Adipocyte (in vitro differentiated cells): ENCODE data around the gene TOMM5.

ENCODE experiments used
- DNase-seq: peaks from one replicate; pipeline ENCODE4 v3.0.0-alpha.2; 2015; ENCODE audit warnings: low read depth
- H3K27me3 ChIP-seq: replicated peaks from 2 replicates; pipeline ENCODE4 v1.7.0; 2013; ENCODE audit warnings: mild to moderate bottlenecking, low read length, moderate library complexity; ENCODE audit not compliant: control insufficient read depth, insufficient read depth
- H3K36me3 ChIP-seq: 2 replicates; pipeline ENCODE4 v1.7.0; 2013; ENCODE audit warnings: low read length, mild to moderate bottlenecking, moderate library complexity; ENCODE audit not compliant: control insufficient read depth, insufficient read depth, severe bottlenecking
- H3K4me1 ChIP-seq: 2 replicates; pipeline ENCODE4 v1.7.0; 2013; ENCODE audit warnings: mild to moderate bottlenecking, low read length, moderate library complexity; ENCODE audit not compliant: control insufficient read depth, insufficient read depth
- H3K4me3 ChIP-seq: 2 replicates; pipeline ENCODE4 v1.7.0; 2013; ENCODE audit warnings: mild to moderate bottlenecking, low read length, moderate library complexity
- H3K9ac ChIP-seq: 2 replicates; pipeline ENCODE4 v1.7.0; 2013; ENCODE audit warnings: mild to moderate bottlenecking, low read length, moderate library complexity
- H3K9me3 ChIP-seq: 2 replicates; pipeline ENCODE4 v1.7.0; 2013; ENCODE audit warnings: mild to moderate bottlenecking, low read length, moderate library complexity; ENCODE audit not compliant: control insufficient read depth

Gene TOMM5

DNA sequence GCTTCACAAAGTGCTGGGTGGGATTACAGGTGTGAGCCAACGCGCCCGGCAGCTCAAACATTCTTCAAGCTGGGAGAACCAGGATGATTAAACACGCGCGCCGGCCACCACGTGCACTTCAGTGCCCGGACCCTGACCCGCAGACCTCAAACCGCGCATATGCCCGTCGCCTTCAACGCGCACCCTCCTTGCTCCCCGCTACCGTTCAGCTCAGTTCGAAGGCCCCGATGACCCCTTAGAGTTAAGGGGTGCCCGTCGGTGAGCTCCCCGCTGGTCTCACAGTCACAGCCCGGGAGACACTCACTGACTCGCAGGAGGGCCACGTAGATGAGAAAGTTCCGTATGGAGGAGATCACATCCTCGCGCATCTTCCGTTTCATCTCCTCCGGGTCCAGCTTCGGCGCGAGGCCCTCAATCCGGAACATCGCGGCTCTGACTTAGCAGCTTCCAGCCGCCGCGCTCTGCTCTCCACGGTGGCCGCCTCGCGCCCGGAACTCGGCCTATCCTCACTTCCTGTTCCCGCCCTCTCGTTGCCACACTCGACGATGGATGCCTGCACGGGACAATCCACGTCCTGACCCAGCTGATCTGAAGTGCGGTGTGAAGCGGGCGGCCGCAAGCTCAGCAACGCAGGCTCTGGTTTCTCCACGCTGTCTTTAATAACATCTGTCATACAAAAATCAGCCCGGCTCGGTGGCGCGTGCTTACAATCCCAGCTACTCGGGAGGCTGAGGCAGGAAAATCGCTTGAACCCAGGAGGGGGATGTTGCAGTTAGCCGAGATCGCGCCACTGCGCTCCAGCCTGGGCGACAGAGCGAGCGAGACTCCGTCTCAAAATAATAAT is at the start of gene TOMM5:
TSS of gene TOMM5 (minus strand) at position 490 of the 844 bp plus-strand sequence. CDS start at position 425, 65 bp downstream.
- peaks cover 19% of the 10 kb centered on the region for H3K36me3 ChIP-seq
- H3K27me3 ChIP-seq: no peaks in the 10 kb centered on the region
- no peaks in the 10 kb centered on the region for H3K9me3 ChIP-seq
- peak within 1 kb of the TSS; percentile 97 for H3K9ac ChIP-seq
- peaks cover 36% of the 10 kb centered on the region for H3K4me1 ChIP-seq
- H3K4me3 ChIP-seq: peak within 1 kb of the TSS; percentile 97
- DNase-seq: peak; percentile 96

DNA sequence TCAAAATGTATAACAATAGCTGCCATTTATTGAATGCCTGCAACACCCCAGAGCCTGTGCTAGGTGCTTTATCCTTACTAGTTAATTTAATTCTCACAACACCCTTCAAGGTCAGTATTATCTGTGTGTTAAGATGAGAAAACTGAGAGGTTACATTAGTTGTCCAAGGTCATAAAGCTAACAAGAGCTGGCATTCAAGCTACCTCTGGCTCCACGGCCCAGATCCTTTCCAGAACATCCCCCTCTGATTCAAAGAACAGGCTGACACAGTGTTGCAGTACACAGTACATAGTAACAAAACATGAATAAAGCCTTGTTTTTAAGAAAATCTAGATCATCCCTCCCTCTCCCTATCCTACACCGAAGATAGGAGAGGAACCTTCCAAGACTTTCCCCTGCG is 48.9 kb upstream of the TOMM5 start:
- no peak for DNase-seq
- H3K9ac ChIP-seq: no peak overlapping the region

DNA sequence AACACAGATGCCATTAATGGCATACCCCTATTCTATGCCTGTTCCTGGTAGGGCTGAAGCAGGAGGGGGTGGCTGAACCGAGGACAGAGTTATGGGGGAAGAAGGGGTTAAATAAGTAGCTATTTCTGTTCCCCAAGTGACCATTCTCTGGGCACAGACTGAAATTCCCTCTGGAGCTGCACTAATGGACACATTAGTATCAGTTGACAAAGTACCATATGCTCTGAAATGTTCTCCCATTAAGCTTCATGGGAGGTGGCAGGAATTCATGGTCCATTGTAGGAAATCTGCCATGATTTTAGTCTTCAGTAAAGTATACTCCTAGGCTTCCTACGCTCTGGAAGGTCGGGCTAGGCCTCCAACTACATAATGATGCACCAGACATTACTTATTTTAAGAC is 47.8 kb upstream of the TOMM5 start:
- no peak overlapping the region for H3K9ac ChIP-seq
- H3K4me3 ChIP-seq: no peak overlapping the region
- H3K36me3 ChIP-seq: no peaks in the 10 kb centered on the region
- DNase-seq: no peak
- H3K27me3 ChIP-seq: no peaks in the 10 kb centered on the region
- H3K9me3 ChIP-seq: peaks cover 10% of the 10 kb centered on the region
- no peaks in the 10 kb centered on the region for H3K4me1 ChIP-seq

More for the DNA sequence above, 48.9 kb upstream of the TOMM5 start:
- no peak overlapping the region for H3K4me3 ChIP-seq
- no peaks in the 10 kb centered on the region for H3K36me3 ChIP-seq
- H3K4me1 ChIP-seq: no peaks in the 10 kb centered on the region
- peaks cover 10% of the 10 kb centered on the region for H3K9me3 ChIP-seq
- H3K27me3 ChIP-seq: no peaks in the 10 kb centered on the region

DNA sequence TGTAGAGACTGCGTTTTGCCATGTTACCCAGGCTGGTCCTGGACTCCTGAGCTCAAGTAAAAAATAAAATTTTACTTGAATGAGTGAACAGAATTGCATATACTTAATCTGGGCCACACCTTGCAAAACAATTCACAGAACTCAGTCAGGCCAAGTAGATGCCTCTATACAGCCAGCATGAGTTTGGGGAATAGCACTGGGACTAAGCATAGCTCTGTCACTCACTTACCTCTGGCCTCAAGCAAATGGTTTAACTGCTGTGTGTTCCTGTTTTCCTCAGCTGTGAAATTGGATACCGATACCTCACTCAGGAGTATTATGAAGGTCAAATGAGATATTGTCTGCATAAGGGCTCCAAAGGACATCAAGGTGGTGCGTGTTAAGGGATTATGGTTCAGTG is 47.4 kb upstream of the TOMM5 start:
- no peak overlapping the region for H3K4me3 ChIP-seq
- H3K4me1 ChIP-seq: no peaks in the 10 kb centered on the region
- no peak overlapping the region for H3K9ac ChIP-seq
- no peaks in the 10 kb centered on the region for H3K36me3 ChIP-seq
- H3K27me3 ChIP-seq: no peaks in the 10 kb centered on the region
- H3K9me3 ChIP-seq: peaks cover 10% of the 10 kb centered on the region
- DNase-seq: no peak

DNA sequence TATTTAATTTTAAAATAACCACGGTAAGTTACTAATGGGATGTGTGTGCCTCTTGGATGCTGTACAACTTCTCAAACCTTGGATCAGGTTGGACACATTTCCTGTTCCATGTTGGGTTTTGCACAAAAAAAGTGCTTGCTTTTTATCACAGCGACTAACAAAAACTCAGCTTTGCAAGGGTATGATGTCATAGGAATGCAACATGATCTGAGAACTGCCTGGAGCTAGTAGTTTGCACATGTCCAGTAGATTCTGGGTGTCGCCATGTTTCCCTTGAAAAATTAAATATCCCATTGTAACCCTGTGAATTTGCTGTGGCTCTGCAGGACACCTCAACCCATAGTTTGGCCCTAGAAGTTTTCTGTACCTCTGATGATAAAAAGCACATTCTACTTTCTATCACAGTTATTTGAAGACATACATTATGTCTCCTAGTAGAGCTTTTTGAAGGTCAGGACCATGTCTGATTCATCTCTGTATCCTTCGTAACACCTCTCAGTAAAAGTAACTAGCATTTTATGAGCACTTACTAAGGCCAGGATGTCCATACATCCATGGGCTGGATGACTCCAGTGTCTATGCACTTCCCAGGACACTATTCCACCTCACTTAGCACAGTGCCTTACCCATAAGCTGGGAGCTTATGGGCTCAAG is 46.8 kb upstream of the TOMM5 start:
- peaks cover 10% of the 10 kb centered on the region for H3K9me3 ChIP-seq
- no peaks in the 10 kb centered on the region for H3K36me3 ChIP-seq
- no peak overlapping the region for H3K9ac ChIP-seq
- H3K27me3 ChIP-seq: no peaks in the 10 kb centered on the region
- peak; percentile 45 for DNase-seq
- H3K4me3 ChIP-seq: no peak overlapping the region
- H3K4me1 ChIP-seq: no peaks in the 10 kb centered on the region

GRCh38 chr9:37636511-37637448 is 44.4 kb upstream of the TOMM5 start:
- Histone ChIP-seq H3K4me1 (no peaks in the 10 kb centered on the region), H3K36me3 (no peaks in the 10 kb centered on the region), H3K27me3 (no peaks in the 10 kb centered on the region), H3K9me3 (no peaks in the 10 kb centered on the region), H3K4me3 (no peak overlapping the region), H3K9ac (no peak overlapping the region)
- no peak for DNase-seq

- no peak for DNase-seq
- no peaks in the 10 kb centered on the region for H3K36me3 ChIP-seq
- no peaks in the 10 kb centered on the region for H3K27me3 ChIP-seq
- H3K9ac ChIP-seq: no peak overlapping the region
- no peaks in the 10 kb centered on the region for H3K4me1 ChIP-seq
- H3K4me3 ChIP-seq: no peak overlapping the region
- no peaks in the 10 kb centered on the region for H3K9me3 ChIP-seq
Observed at GRCh38 chr9:37635808-37636207, 43.4 kb upstream of the TOMM5 start.

DNA sequence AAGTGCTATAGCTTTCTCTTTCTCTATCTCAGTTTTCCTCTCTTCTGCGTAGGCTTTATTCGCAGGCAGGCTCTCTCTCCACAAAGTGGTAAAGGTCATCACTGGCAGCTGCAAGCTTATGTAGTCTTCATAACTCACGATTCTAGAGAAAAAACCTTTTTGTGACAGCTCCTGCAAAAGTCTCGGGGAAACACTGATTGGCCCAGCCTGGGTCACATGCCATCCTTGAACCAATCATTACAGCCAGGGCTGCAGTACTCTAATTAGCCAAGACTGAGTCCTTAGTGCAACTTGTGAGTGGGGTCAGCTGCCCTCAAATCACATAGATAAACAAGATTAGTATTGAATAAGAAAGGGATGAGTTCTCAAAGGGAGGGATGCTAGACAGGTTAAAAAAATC is 40.1 kb upstream of the TOMM5 start:
- H3K9me3 ChIP-seq: no peaks in the 10 kb centered on the region
- no peaks in the 10 kb centered on the region for H3K36me3 ChIP-seq
- H3K4me3 ChIP-seq: no peak overlapping the region
- H3K4me1 ChIP-seq: no peaks in the 10 kb centered on the region
- no peak for DNase-seq
- no peaks in the 10 kb centered on the region for H3K27me3 ChIP-seq
- no peak overlapping the region for H3K9ac ChIP-seq

DNA sequence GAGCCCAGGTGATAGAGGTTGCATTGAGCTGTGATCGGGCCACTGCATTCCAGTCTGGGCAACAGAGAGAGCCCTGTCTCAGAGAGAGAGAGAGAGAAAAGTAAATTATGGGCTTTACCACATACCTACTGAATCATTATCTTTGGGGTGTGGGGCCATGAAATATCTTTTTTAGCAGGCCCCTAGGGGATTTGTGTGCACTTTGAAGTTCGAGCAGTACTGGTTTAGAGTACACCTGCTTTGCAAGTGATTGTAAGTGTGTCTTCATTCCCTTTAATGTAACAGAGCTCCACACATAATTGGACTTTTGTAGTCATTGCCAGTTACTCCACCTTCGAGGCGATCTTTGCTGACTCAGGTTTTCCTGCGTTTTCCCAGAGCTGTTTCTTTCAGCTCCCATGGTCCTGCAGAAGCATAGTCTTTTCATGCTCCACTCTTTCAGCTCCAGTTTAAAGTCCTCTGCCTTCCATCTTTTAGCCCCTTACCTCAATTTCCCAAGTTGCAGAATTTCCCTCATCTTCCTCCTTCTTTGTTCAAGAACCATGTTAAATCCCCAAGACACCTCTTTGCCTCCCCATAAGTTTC is 34.4 kb upstream of the TOMM5 start:
- no peaks in the 10 kb centered on the region for H3K9me3 ChIP-seq
- H3K9ac ChIP-seq: no peak overlapping the region
- no peaks in the 10 kb centered on the region for H3K27me3 ChIP-seq
- H3K4me1 ChIP-seq: peaks cover 21% of the 10 kb centered on the region
- no peaks in the 10 kb centered on the region for H3K36me3 ChIP-seq
- no peak for DNase-seq
- H3K4me3 ChIP-seq: no peak overlapping the region

DNA sequence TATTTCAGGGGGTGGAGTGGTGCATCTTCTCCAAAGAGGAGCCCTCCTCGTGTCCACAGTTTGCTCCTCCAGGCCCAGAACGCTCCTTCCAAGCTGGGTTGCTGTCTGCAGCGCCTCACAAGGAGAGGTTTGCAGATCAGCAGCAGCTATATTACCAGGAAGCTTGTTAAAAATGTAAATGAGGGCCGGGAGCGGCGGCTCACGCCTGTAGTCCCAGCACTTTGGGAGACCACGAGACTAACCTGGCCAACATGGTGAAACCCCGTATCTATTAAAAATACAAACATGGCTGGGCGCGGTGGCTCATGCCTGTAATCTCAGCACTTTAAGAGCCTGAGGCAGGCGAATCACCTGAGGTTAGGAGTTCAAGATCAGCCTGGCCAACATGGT is 33.4 kb upstream of the TOMM5 start:
- H3K36me3 ChIP-seq: no peaks in the 10 kb centered on the region
- no peak overlapping the region for H3K9ac ChIP-seq
- no peaks in the 10 kb centered on the region for H3K27me3 ChIP-seq
- H3K4me1 ChIP-seq: peaks cover 31% of the 10 kb centered on the region
- H3K4me3 ChIP-seq: no peak overlapping the region
- no peak for DNase-seq
- no peaks in the 10 kb centered on the region for H3K9me3 ChIP-seq
